ENCODE measurements around the gene SPEF1.

The SPEF1 gene

GRCh38 chr20:3764659-3765058, 16.6 kb downstream of the SPEF1 start:
- H3K79me2 ChIP-seq (ENCODE audit: insufficient read depth, low read length), result no peaks in the 10 kb centered on the region
- H3K36me3 ChIP-seq (ENCODE audit: insufficient read depth, low read length), result peaks cover 7% of the 10 kb centered on the region; the same call in 1 of the 2 replicates
- no peak overlapping the region for H2AFZ ChIP-seq (ENCODE audit: low read length)
- H3K27me3 ChIP-seq (ENCODE audit: insufficient read depth, low read length), result no peaks in the 10 kb centered on the region
- TF ChIP-seq, protein P1, sequence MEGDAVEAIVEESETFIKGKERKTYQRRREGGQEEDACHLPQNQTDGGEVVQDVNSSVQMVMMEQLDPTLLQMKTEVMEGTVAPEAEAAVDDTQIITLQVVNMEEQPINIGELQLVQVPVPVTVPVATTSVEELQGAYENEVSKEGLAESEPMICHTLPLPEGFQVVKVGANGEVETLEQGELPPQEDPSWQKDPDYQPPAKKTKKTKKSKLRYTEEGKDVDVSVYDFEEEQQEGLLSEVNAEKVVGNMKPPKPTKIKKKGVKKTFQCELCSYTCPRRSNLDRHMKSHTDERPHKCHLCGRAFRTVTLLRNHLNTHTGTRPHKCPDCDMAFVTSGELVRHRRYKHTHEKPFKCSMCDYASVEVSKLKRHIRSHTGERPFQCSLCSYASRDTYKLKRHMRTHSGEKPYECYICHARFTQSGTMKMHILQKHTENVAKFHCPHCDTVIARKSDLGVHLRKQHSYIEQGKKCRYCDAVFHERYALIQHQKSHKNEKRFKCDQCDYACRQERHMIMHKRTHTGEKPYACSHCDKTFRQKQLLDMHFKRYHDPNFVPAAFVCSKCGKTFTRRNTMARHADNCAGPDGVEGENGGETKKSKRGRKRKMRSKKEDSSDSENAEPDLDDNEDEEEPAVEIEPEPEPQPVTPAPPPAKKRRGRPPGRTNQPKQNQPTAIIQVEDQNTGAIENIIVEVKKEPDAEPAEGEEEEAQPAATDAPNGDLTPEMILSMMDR (IDR thresholded peaks at IDR 0.05; ENCODE audit: low read length), result no peak
- no peak for TF ChIP-seq EZH2 (IDR thresholded peaks at IDR 0.05; ENCODE audit: borderline replicate concordance, low read length)
- no peak overlapping the region for H3K4me3 ChIP-seq (ENCODE audit: low read depth, low read length, poor library complexity, severe bottlenecking)
- no peak overlapping the region for H3K27ac ChIP-seq (ENCODE audit: low read depth, low read length, poor library complexity, severe bottlenecking)
- H3K9me2 ChIP-seq (ENCODE audit: low read depth, low read length), result no peaks in the 10 kb centered on the region
- H4K20me1 ChIP-seq (ENCODE audit: insufficient read depth, low read length), result no peaks in the 10 kb centered on the region
- no peak overlapping the region for H3K9ac ChIP-seq (ENCODE audit: low read length)
- peaks cover 36% of the 10 kb centered on the region for H3K4me1 ChIP-seq (ENCODE audit: insufficient read depth, low read length, severe bottlenecking)
- no peaks in the 10 kb centered on the region for H3F3A ChIP-seq (ENCODE audit: insufficient read depth, low read length)
- no peaks in the 10 kb centered on the region for H3K9me3 ChIP-seq (ENCODE audit: low read length)
- no peak overlapping the region for H3K4me2 ChIP-seq (ENCODE audit: low read length)

DNA sequence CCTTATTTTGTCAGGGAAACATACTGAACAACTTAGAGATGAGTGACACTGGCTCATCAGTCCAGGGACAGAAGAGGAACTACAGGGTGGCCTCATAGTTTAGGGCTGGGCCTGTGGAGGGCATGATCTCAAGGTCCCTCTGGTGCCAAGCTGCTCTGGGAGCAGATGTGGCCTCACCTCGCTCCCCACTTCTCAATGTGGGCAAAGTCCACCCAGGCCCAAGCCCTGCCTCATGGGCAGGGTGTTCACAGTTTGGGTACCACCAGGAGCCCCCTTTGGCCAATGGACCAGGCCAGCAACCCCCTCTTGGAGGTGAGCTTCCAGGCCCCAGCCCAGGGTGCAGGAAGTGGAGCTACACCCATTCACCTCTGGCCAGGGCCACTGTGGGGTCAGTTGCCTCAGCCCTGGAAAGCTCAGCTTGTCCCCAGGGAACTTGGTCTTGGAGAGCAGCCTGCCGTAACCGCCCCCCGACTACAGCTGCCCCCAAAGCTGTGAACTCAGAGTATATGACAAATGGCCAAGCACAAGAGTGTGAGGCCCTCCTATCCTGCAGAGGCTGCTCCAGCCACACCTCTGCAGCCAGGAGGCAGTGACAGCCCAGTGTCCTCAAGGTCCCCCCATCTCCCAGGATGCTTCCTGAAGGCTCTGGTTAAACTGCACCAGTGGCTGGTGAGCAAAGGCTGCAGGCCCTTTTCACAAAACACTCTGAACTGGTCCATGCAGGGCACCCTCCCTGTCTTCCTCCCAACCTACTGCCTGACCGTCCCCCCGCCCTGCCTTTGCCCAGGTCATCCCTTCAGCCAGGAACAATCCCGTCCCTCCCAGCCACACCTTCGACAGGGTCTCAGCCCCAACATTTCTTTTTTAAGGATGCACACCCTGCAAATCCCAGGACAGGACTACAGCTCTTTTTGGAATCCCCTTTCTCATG, 17.3 kb downstream of the SPEF1 start:
- no peaks in the 10 kb centered on the region for H3K9me3 ChIP-seq (ENCODE audit: low read length)
- H3K4me3 ChIP-seq (ENCODE audit: low read depth, low read length, poor library complexity, severe bottlenecking), result no peak overlapping the region
- TF ChIP-seq EZH2 (IDR thresholded peaks at IDR 0.05; ENCODE audit: borderline replicate concordance, low read length), result no peak
- TF ChIP-seq, protein P1 (IDR thresholded peaks at IDR 0.05; ENCODE audit: low read length), result no peak
- H2AFZ ChIP-seq (ENCODE audit: low read length), result no peak overlapping the region
- H3K4me2 ChIP-seq (ENCODE audit: low read length), result no peak overlapping the region
- H3K9ac ChIP-seq (ENCODE audit: low read length), result no peak overlapping the region
- peaks cover 35% of the 10 kb centered on the region for H3K4me1 ChIP-seq (ENCODE audit: insufficient read depth, low read length, severe bottlenecking)
- H3K79me2 ChIP-seq (ENCODE audit: insufficient read depth, low read length), result no peaks in the 10 kb centered on the region
- H3K27me3 ChIP-seq (ENCODE audit: insufficient read depth, low read length), result no peaks in the 10 kb centered on the region
- H3K27ac ChIP-seq (ENCODE audit: low read depth, low read length, poor library complexity, severe bottlenecking), result no peak overlapping the region
- H3K9me2 ChIP-seq (ENCODE audit: low read depth, low read length), result no peaks in the 10 kb centered on the region
- H4K20me1 ChIP-seq (ENCODE audit: insufficient read depth, low read length), result no peaks in the 10 kb centered on the region
- H3F3A ChIP-seq (ENCODE audit: insufficient read depth, low read length), result no peaks in the 10 kb centered on the region
- peaks cover 7% of the 10 kb centered on the region; the same call in 1 of the 2 replicates for H3K36me3 ChIP-seq (ENCODE audit: insufficient read depth, low read length)

DNA sequence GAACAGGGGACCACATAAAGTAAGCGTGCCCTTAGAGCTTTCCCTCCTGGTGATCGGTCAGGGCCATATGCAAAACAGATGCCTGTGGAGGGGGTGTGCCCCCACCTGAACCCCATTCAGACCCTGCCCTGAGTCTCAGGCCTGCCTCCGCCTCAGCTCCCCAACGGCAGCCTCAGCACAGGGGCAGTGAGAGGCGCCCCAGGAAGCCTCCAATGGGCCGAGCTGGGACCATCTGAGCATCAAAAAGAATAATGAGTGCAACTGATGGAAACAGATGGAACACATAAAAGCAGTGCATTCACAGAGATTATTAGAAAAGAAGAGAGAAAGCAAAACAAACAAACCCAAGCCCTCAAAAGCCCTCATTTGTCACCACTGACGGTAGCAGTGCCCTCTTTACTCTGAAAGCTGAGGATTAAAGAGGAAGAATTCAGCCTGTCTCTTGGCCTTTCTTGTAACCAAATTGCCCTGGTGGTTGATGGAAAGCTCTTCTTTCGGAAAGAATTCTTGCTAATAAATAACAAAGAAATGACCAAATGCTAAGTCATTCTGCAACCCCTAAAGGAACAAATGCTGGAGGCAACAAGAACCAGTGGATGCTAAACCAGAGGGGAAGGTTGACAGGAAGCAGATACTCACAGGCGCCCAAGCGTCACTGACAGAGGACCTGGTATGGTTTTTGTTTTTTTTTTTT, 20.4 kb downstream of the SPEF1 start:
- no peak overlapping the region for H3K4me3 ChIP-seq (ENCODE audit: low read depth, low read length, poor library complexity, severe bottlenecking)
- no peaks in the 10 kb centered on the region for H3K79me2 ChIP-seq (ENCODE audit: insufficient read depth, low read length)
- H3K36me3 ChIP-seq (ENCODE audit: insufficient read depth, low read length), result peaks cover 21% of the 10 kb centered on the region
- no peak overlapping the region for H3K9ac ChIP-seq (ENCODE audit: low read length)
- no peaks in the 10 kb centered on the region for H3K9me3 ChIP-seq (ENCODE audit: low read length)
- no peaks in the 10 kb centered on the region for H3K9me2 ChIP-seq (ENCODE audit: low read depth, low read length)
- H3K4me1 ChIP-seq (ENCODE audit: insufficient read depth, low read length, severe bottlenecking), result peaks cover 16% of the 10 kb centered on the region
- no peaks in the 10 kb centered on the region for H3F3A ChIP-seq (ENCODE audit: insufficient read depth, low read length)
- H4K20me1 ChIP-seq (ENCODE audit: insufficient read depth, low read length), result no peaks in the 10 kb centered on the region
- no peak overlapping the region for H2AFZ ChIP-seq (ENCODE audit: low read length)
- no peaks in the 10 kb centered on the region for H3K27me3 ChIP-seq (ENCODE audit: insufficient read depth, low read length)
- H3K4me2 ChIP-seq (ENCODE audit: low read length), result peak overlapping the region; percentile 8; the same call in 1 of the 2 replicates
- H3K27ac ChIP-seq (ENCODE audit: low read depth, low read length, poor library complexity, severe bottlenecking), result no peak overlapping the region
- TF ChIP-seq, protein P1 (IDR thresholded peaks at IDR 0.05; ENCODE audit: low read length), result no peak
- TF ChIP-seq EZH2 (IDR thresholded peaks at IDR 0.05; ENCODE audit: borderline replicate concordance, low read length), result no peak
